GM23338 (cell line): ENCODE results near the gene RWDD3.

Experiments used
- CTCF ChIP-seq, 2 experiments: fragments of 200-600 bp in 1 of 2; sonication (generic) in 1 of 2; conservative IDR thresholded peaks; 2 replicates each; pipeline versions ENCODE4 v1.5.1 to v1.6.1; 2016 to 2017; ENCODE audit warnings: antibody characterized with exemption in 2 of 2, low read depth in 2 of 2, mild to moderate bottlenecking in 2 of 2, moderate library complexity in 1 of 2
- EZH2 ChIP-seq: fragments of 200-600 bp; sonication (generic); IDR thresholded peaks from one replicate; pipeline ENCODE4 v1.8.0; 2017; ENCODE audit warnings: antibody characterized with exemption, mild to moderate bottlenecking, low read depth; ENCODE audit not compliant: unreplicated experiment
- EZH2phosphoT487 ChIP-seq: fragments of 200-600 bp; sonication (generic); IDR thresholded peaks from one replicate; pipeline ENCODE4 v1.8.1; 2018; ENCODE audit warnings: antibody characterized with exemption; ENCODE audit not compliant: unreplicated experiment
- JUNB ChIP-seq: IDR thresholded peaks from one replicate; pipeline ENCODE4 v1.6.1; 2016; ENCODE audit warnings: antibody characterized with exemption; ENCODE audit not compliant: unreplicated experiment
- POLR2AphosphoS5 ChIP-seq: IDR thresholded peaks from 2 replicates; pipeline ENCODE4 v1.6.1; 2016; ENCODE audit warnings: antibody characterized with exemption, low read depth

- no peak for TF ChIP-seq CTCF (conservative IDR thresholded peaks at IDR 0.05; ENCODE audit: low read depth in 2 of 2)
- TF ChIP-seq POLR2AphosphoS5: no peak
- no peak for TF ChIP-seq EZH2phosphoT487
- no peak for TF ChIP-seq JUNB
- TF ChIP-seq EZH2: no peak
These were observed 7.0 kb upstream of the RWDD3 start for GRCh38 chr1:95226781-95227660.
